ENCODE data around the gene MAPKAPK2.

The MAPKAPK2 gene

DNA sequence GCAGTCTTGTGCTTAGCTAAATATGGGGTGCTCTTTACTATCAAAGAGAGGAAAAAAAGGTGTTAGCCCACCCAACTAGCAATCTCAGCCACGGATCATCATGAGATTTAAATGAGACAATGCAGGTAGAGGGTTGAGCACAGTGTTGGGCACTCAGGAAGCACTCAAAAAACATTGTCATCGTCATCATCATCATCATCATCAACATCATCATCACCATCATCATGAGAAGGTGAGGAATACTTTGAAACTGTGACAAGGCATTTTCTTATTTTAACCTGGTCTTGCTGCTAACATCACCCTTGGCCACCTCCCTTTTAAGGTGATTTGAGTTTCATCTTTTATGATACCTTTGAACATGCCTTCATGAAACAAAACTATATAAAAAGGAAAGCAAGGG is 3.3 kb upstream of the MAPKAPK2 start:
- H3K27me3 ChIP-seq (ENCODE audit: insufficient read depth, low read length, poor library complexity) = no peaks in the 10 kb centered on the region
- peaks cover 4% of the 10 kb centered on the region for H3K79me2 ChIP-seq (ENCODE audit: control insufficient read depth, insufficient read depth, low read length)
- no peak overlapping the region for H3K4me2 ChIP-seq (ENCODE audit: low read length)
- DNase-seq = no peak
- WGBS (ENCODE audit: extremely low coverage, insufficient coverage, low lambda C conversion rate) = no CpG with 5 or more reads among the region's 2 CpGs
- no peak overlapping the region for H2BK5ac ChIP-seq (ENCODE audit: low read length)
- H4K5ac ChIP-seq (ENCODE audit: low read length) = no peak overlapping the region
- no peak overlapping the region for H3K23ac ChIP-seq (ENCODE audit: low read length)
- no peak overlapping the region for H2AK5ac ChIP-seq (ENCODE audit: low read length)
- no peak overlapping the region for H3K4me3 ChIP-seq (ENCODE audit: low read length)
- no peak overlapping the region for H2BK15ac ChIP-seq (replicated peaks; ENCODE audit: low read depth)
- peaks cover 2% of the 10 kb centered on the region for H3K79me1 ChIP-seq (ENCODE audit: low read length)
- peaks cover 2% of the 10 kb centered on the region for H3K4me1 ChIP-seq (ENCODE audit: control insufficient read depth, low read depth, low read length)
- no peak overlapping the region for H3K27ac ChIP-seq (ENCODE audit: low read depth, low read length)
- no peak overlapping the region for H3K56ac ChIP-seq (ENCODE audit: low read length)
- H3K9ac ChIP-seq (ENCODE audit: low read length) = no peak overlapping the region
- no peaks in the 10 kb centered on the region for H3K36me3 ChIP-seq (ENCODE audit: control insufficient read depth, insufficient read depth, low read length)
- no peak overlapping the region for H3K4ac ChIP-seq (ENCODE audit: low read depth, low read length)
- H2BK120ac ChIP-seq (ENCODE audit: low read depth, low read length) = no peak overlapping the region
- no peak overlapping the region for H4K8ac ChIP-seq (ENCODE audit: low read depth, low read length)
- H3K18ac ChIP-seq (ENCODE audit: low read length) = no peak overlapping the region

DNA sequence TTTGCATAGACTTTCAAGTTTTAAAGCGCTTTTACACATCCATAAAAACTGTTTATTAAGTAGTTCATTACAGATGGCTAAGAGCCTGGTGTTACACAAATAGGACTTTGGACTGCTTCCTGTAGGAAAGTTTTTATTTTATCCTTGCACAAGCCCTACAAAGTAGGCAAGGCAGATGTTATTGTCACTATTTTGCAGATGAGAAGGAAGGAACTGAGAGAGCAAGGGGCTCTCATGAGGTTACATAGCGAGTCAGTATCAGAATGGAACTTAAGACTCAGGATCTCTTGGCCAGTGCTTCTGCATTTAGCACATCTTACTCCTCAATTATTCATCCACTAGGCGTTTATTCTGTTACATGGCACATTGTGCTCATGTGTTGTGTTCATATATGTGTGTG is 2.6 kb upstream of the MAPKAPK2 start:
- Histone ChIP-seq H3K4me1 (ENCODE audit: control insufficient read depth, low read depth, low read length) (peaks cover 2% of the 10 kb centered on the region), H3K4me2 (ENCODE audit: low read length) (no peak overlapping the region), H2AK5ac (ENCODE audit: low read length) (no peak overlapping the region), H3K4me3 (ENCODE audit: low read length) (no peak overlapping the region), H3K4ac (ENCODE audit: low read depth, low read length) (no peak overlapping the region), H3K36me3 (ENCODE audit: control insufficient read depth, insufficient read depth, low read length) (no peaks in the 10 kb centered on the region), H2BK120ac (ENCODE audit: low read depth, low read length) (no peak overlapping the region), H3K27ac (ENCODE audit: low read depth, low read length) (no peak overlapping the region), H3K79me1 (ENCODE audit: low read length) (peaks cover 2% of the 10 kb centered on the region), H4K8ac (ENCODE audit: low read depth, low read length) (no peak overlapping the region), H3K56ac (ENCODE audit: low read length) (no peak overlapping the region), H3K79me2 (ENCODE audit: control insufficient read depth, insufficient read depth, low read length) (peaks cover 9% of the 10 kb centered on the region), H2BK5ac (ENCODE audit: low read length) (no peak overlapping the region), H4K5ac (ENCODE audit: low read length) (no peak overlapping the region), H3K23ac (ENCODE audit: low read length) (no peak overlapping the region), H3K27me3 (ENCODE audit: insufficient read depth, low read length, poor library complexity) (no peaks in the 10 kb centered on the region), H3K9ac (ENCODE audit: low read length) (no peak overlapping the region), H2BK15ac (replicated peaks; ENCODE audit: low read depth) (no peak overlapping the region), H3K18ac (ENCODE audit: low read length) (no peak overlapping the region)
- no peak for DNase-seq
- WGBS (ENCODE audit: extremely low coverage, insufficient coverage, low lambda C conversion rate) = no CpG with 5 or more reads among the region's 3 CpGs

DNA sequence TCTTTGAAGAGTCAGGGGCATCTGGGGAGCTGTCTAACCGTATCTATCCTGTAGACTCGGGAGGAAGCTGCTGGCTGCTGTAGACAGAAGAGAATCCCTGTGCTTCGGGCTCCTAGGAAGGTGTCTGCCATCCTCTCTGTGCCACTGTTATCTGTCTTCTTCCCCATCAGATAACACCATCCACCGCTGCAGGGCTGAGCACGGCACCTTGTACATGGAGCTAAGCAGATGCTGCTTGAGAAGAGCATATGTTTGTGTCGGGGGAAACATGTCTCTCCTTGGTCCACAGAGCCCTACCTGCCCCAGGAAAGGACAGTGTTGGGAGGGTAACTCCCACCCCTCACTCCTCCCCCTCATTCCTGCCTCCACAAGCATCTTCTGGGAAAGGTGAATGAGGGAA is 1.4 kb upstream of the MAPKAPK2 start:
- Histone ChIP-seq H3K23ac (ENCODE audit: low read length) (no peak overlapping the region), H4K8ac (ENCODE audit: low read depth, low read length) (no peak overlapping the region), H3K18ac (ENCODE audit: low read length) (no peak overlapping the region), H3K56ac (ENCODE audit: low read length) (no peak overlapping the region), H2BK120ac (ENCODE audit: low read depth, low read length) (no peak overlapping the region), H3K4me1 (ENCODE audit: control insufficient read depth, low read depth, low read length) (peaks cover 9% of the 10 kb centered on the region), H3K4me2 (ENCODE audit: low read length) (no peak overlapping the region), H2BK5ac (ENCODE audit: low read length) (no peak overlapping the region), H3K4me3 (ENCODE audit: low read length) (no peak overlapping the region), H3K36me3 (ENCODE audit: control insufficient read depth, insufficient read depth, low read length) (no peaks in the 10 kb centered on the region), H3K27ac (ENCODE audit: low read depth, low read length) (no peak overlapping the region), H3K79me1 (ENCODE audit: low read length) (peaks cover 6% of the 10 kb centered on the region), H3K4ac (ENCODE audit: low read depth, low read length) (no peak overlapping the region), H4K5ac (ENCODE audit: low read length) (no peak overlapping the region), H2AK5ac (ENCODE audit: low read length) (no peak overlapping the region), H3K27me3 (ENCODE audit: insufficient read depth, low read length, poor library complexity) (no peaks in the 10 kb centered on the region), H3K79me2 (ENCODE audit: control insufficient read depth, insufficient read depth, low read length) (peaks cover 14% of the 10 kb centered on the region), H2BK15ac (replicated peaks; ENCODE audit: low read depth) (no peak overlapping the region), H3K9ac (ENCODE audit: low read length) (no peak overlapping the region)
- DNase-seq = no peak
- no CpG with 5 or more reads among the region's 6 CpGs for WGBS (ENCODE audit: extremely low coverage, insufficient coverage, low lambda C conversion rate)

DNA sequence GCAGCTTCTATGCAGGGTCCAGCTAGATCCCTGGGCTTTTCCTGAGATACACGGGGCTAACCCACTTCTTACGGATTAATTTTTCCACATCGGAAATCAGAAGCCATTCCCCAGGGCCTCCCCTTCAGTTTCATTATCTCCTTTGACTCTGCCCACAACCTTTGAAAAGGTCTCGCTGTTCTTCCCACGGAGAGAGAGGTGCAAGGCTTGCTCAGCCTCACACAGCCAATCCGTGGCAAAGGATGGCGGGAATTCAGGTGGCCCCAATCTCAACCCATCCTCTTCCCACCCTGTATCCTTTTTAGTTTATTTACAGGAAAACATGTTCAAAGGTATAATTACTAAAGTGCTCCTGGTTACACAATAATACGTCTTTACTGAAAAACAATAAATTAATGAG is 702 bp upstream of the MAPKAPK2 start:
- no CpG with 5 or more reads among the region's 8 CpGs for WGBS (ENCODE audit: extremely low coverage, insufficient coverage, low lambda C conversion rate)

DNA sequence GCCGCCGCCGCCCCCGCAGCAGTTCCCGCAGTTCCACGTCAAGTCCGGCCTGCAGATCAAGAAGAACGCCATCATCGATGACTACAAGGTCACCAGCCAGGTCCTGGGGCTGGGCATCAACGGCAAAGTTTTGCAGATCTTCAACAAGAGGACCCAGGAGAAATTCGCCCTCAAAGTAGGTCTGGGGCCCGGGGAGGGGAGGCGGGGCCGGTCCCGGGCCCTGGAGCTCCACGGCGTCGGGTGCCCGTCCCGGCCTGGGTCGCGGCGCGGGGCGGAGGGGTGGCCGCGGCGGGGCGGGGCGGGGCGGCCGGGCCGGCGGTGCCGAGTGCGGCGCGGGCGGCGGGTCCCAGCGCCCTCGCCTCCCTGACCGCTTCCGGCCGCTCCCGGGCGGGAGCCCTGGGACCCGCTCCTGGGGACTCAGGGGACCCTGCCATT is 646 bp downstream of the MAPKAPK2 start:
- Histone ChIP-seq H3K79me2 (ENCODE audit: control insufficient read depth, insufficient read depth, low read length) (peaks cover 30% of the 10 kb centered on the region), H3K4me1 (ENCODE audit: control insufficient read depth, low read depth, low read length) (peaks cover 10% of the 10 kb centered on the region), H4K8ac (ENCODE audit: low read depth, low read length) (no peak overlapping the region), H3K23ac (ENCODE audit: low read length) (no peak overlapping the region), H3K79me1 (ENCODE audit: low read length) (peaks cover 19% of the 10 kb centered on the region), H3K56ac (ENCODE audit: low read length) (peak overlapping the region; percentile 88), H2AK5ac (ENCODE audit: low read length) (no peak overlapping the region), H3K27me3 (ENCODE audit: insufficient read depth, low read length, poor library complexity) (no peaks in the 10 kb centered on the region), H3K4ac (ENCODE audit: low read depth, low read length) (peak overlapping the region; percentile 65), H2BK5ac (ENCODE audit: low read length) (no peak overlapping the region), H3K4me3 (ENCODE audit: low read length) (peak overlapping the region; percentile 84), H2BK15ac (replicated peaks; ENCODE audit: low read depth) (no peak overlapping the region), H3K18ac (ENCODE audit: low read length) (peak overlapping the region; percentile 85), H3K36me3 (ENCODE audit: control insufficient read depth, insufficient read depth, low read length) (no peaks in the 10 kb centered on the region), H3K9ac (ENCODE audit: low read length) (peak overlapping the region; percentile 90), H2BK120ac (ENCODE audit: low read depth, low read length) (peak overlapping the region; percentile 47), H4K5ac (ENCODE audit: low read length) (no peak overlapping the region), H3K4me2 (ENCODE audit: low read length) (peak overlapping the region; percentile 67), H3K27ac (ENCODE audit: low read depth, low read length) (peak overlapping the region; percentile 70)
- WGBS (ENCODE audit: extremely low coverage, insufficient coverage, low lambda C conversion rate) = no CpG with 5 or more reads among the region's 48 CpGs
- DNase-seq = no peak

More for the DNA sequence above, 702 bp upstream of the MAPKAPK2 start:
- Histone ChIP-seq H3K36me3 (ENCODE audit: control insufficient read depth, insufficient read depth, low read length) (no peaks in the 10 kb centered on the region), H3K79me1 (ENCODE audit: low read length) (peaks cover 8% of the 10 kb centered on the region), H3K27me3 (ENCODE audit: insufficient read depth, low read length, poor library complexity) (no peaks in the 10 kb centered on the region), H3K4me2 (ENCODE audit: low read length) (no peak overlapping the region), H3K23ac (ENCODE audit: low read length) (peak overlapping the region; percentile 45), H2AK5ac (ENCODE audit: low read length) (no peak overlapping the region), H2BK120ac (ENCODE audit: low read depth, low read length) (no peak overlapping the region), H3K27ac (ENCODE audit: low read depth, low read length) (no peak overlapping the region), H3K18ac (ENCODE audit: low read length) (no peak overlapping the region), H2BK5ac (ENCODE audit: low read length) (no peak overlapping the region), H3K9ac (ENCODE audit: low read length) (no peak overlapping the region), H3K79me2 (ENCODE audit: control insufficient read depth, insufficient read depth, low read length) (peaks cover 17% of the 10 kb centered on the region), H4K5ac (ENCODE audit: low read length) (no peak overlapping the region), H3K4ac (ENCODE audit: low read depth, low read length) (no peak overlapping the region), H3K56ac (ENCODE audit: low read length) (no peak overlapping the region), H2BK15ac (replicated peaks; ENCODE audit: low read depth) (no peak overlapping the region), H4K8ac (ENCODE audit: low read depth, low read length) (no peak overlapping the region), H3K4me1 (ENCODE audit: control insufficient read depth, low read depth, low read length) (peaks cover 10% of the 10 kb centered on the region), H3K4me3 (ENCODE audit: low read length) (no peak overlapping the region)
- no peak for DNase-seq

DNA sequence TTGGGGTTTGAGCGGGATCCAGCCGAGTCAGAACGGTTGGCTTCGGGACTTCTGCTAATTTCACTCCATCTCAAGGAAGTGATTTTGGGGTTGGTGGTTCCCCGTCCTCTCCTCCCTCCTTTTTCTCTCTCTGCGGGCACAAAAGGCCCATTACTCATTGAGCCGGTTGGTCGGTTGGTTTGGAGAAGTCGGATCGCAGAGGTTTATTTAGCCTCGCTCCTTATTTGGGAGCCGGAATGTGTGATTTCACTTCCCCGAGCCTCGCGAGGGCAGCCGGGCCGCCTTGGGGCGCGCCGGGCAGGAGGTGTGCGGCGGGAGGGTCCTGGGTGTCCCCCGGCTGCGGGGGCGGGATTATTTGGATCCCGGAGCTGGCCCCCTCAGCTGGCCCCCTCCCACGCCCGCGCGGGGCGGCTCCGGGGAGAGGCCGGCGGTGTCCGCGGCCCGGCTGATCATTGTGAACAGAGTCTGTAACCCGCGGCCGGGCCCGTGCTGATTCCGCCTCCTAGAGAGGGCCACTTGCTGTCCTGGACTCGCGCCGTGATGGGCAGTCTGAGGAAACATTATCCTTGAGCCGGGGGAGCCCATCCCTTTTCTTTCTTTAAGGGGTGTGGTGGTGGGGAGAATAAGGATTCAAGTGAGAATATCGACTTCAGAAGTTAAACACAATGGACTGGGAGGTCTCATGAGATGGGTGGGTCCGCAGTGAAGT is 1.2 kb downstream of the MAPKAPK2 start:
- Histone ChIP-seq H2BK120ac (ENCODE audit: low read depth, low read length) (no peak overlapping the region), H4K8ac (ENCODE audit: low read depth, low read length) (no peak overlapping the region), H3K36me3 (ENCODE audit: control insufficient read depth, insufficient read depth, low read length) (no peaks in the 10 kb centered on the region), H4K5ac (ENCODE audit: low read length) (no peak overlapping the region), H3K18ac (ENCODE audit: low read length) (peak overlapping the region; percentile 85), H3K9ac (ENCODE audit: low read length) (peak overlapping the region; percentile 90), H3K27me3 (ENCODE audit: insufficient read depth, low read length, poor library complexity) (no peaks in the 10 kb centered on the region), H3K23ac (ENCODE audit: low read length) (no peak overlapping the region), H3K4me3 (ENCODE audit: low read length) (peak overlapping the region; percentile 84), H3K56ac (ENCODE audit: low read length) (peak overlapping the region; percentile 88), H3K4me2 (ENCODE audit: low read length) (peak overlapping the region; percentile 67), H3K4ac (ENCODE audit: low read depth, low read length) (peak overlapping the region; percentile 18), H2AK5ac (ENCODE audit: low read length) (no peak overlapping the region), H3K79me1 (ENCODE audit: low read length) (peaks cover 23% of the 10 kb centered on the region), H2BK5ac (ENCODE audit: low read length) (no peak overlapping the region), H3K79me2 (ENCODE audit: control insufficient read depth, insufficient read depth, low read length) (peaks cover 35% of the 10 kb centered on the region), H3K4me1 (ENCODE audit: control insufficient read depth, low read depth, low read length) (peaks cover 10% of the 10 kb centered on the region), H3K27ac (ENCODE audit: low read depth, low read length) (peak overlapping the region; percentile 70), H2BK15ac (replicated peaks; ENCODE audit: low read depth) (no peak overlapping the region)
- no CpG with 5 or more reads among the region's 48 CpGs for WGBS (ENCODE audit: extremely low coverage, insufficient coverage, low lambda C conversion rate)
- DNase-seq = peak; percentile 89

Data from mesendoderm (in vitro differentiated cells).